Right lobe of liver (tissue), 6 donors: Measurements from ENCODE around the gene ANKLE1. TPM values are rescaled to one million over a fixed set of nuclear protein-coding genes. Genes with fewer than 3 reads are reported as not detected.

Source experiments
- ATAC-seq, 4 donors: fragments of 200-7000 bp; cut with Tn5 transposase; one replicate each; pipeline ENCODE4 v1.9.1; 2020; ENCODE audit warnings: mild to moderate bottlenecking in 4 of 4, moderate library complexity in 4 of 4
- DNase-seq, 3 donors: peaks; one replicate each; pipeline ENCODE4 v3.0.0-alpha.2; 2020
- H3K27ac ChIP-seq, 3 donors: fragments of 200-600 bp; one replicate each; pipeline ENCODE4 v1.8.0; 2022
- H3K27me3 ChIP-seq, 2 donors: fragments of 200-600 bp; one replicate each; pipeline ENCODE4 v1.8.0; 2022
- H3K36me3 ChIP-seq, 4 donors: fragments of 200-600 bp; sonication (generic) in 1 of 4; one replicate each; pipeline versions ENCODE4 v1.5.1 to v1.8.0; 2017 to 2022; ENCODE audit warnings: control low read depth in 1 of 4
- H3K4me1 ChIP-seq, 4 donors: fragments of 200-600 bp; sonication (generic) in 1 of 4; one replicate each; pipeline versions ENCODE4 v1.5.1 to v1.8.0; 2017 to 2022; ENCODE audit warnings: control low read depth in 1 of 4
- H3K4me3 ChIP-seq, 3 donors: fragments of 200-600 bp; one replicate each; pipeline ENCODE4 v1.8.0; 2022
- H3K9me3 ChIP-seq, 4 donors: fragments of 200-600 bp; sonication (generic) in 1 of 4; one replicate each; pipeline versions ENCODE4 v1.5.1 to v1.8.0; 2017 to 2022; ENCODE audit warnings: control low read depth in 1 of 4
- CTCF ChIP-seq, 4 donors: fragments of 200-600 bp in 3 of 4; fragments of 450-650 bp in 1 of 4; IDR thresholded peaks; one replicate each; pipeline versions ENCODE4 v1.5.1 to v1.8.0; 2016 to 2022; ENCODE audit warnings: antibody characterized with exemption in 4 of 4, mild to moderate bottlenecking in 2 of 4
- POLR2A ChIP-seq: fragments of 450-650 bp; IDR thresholded peaks from one replicate; pipeline ENCODE4 v1.6.1; 2017; ENCODE audit warnings: antibody characterized with exemption, mild to moderate bottlenecking
- WGBS: methylation state at CpG from one replicate; pipeline ENCODE4 v1.1.6; 2018; ENCODE audit warnings: low coverage, low lambda C conversion rate; ENCODE audit not compliant: insufficient coverage; ENCODE audit errors: missing lambda C conversion rate; 5-methylcytosine and 5-hydroxymethylcytosine counted together
- intact Hi-C, 2 donors: fragments of 100-400 bp; cut with DNase I; formaldehyde crosslinking; loops; one replicate each; pipeline versions ENCODE4 v1.11.2 to v1.14.1; 2022
- total RNA-seq, 6 experiments: library from RNA; depleted of rRNA in 2 of 6; stranded (reverse); fragments of >200 nt in 2 of 6; fragmentation: NEBNext Ultra II Directional in 3 of 6; extraction: Animal tissue kit (Norgen Biotek cat#: 25700) in 3 of 6; gene quantifications; one replicate each; pipeline versions ENCODE4 v1.1.0 to v1.2.4, GENCODE V29; 2016 to 2023
- donor health status: DM: no; HTN: yes; CAD: no.
- donor health status: DM: no; HTN: no; CAD: no.
- donor health status: DM: no; HTN: no; CAD: no.
- donor health status: DM: no; HTN: yes; CAD: no.
- donor health status: DM: no; HTN: yes; CAD: no.

Gene ANKLE1
- total RNA-seq, 6 experiments from 2014 or later = 0.06 to 0.65 (median 0.37) TPM

- Histone ChIP-seq H3K9me3 (no peaks in the 10 kb centered on the region), H3K36me3 (no peaks in the 10 kb centered on the region), H3K4me1 (peaks cover 0 to 37% (median 18%) of the 10 kb centered on the region in 4 donors), H3K27me3 (no peaks in the 10 kb centered on the region), H3K27ac (no peak overlapping the region), H3K4me3 (no peak overlapping the region)
- DNase-seq (no peak), ATAC-seq (no peak)
- WGBS = 82% methylated on average over 8 of the region's 8 CpGs
- intact Hi-C loops = no loop called here
- TF ChIP-seq CTCF (IDR thresholded peaks at IDR 0.05) (no peak), POLR2A (no peak)
These were observed 26.2 kb downstream of the ANKLE1 start for GRCh38 chr19:17307876-17308377.

GRCh38 chr19:17309198-17309964 is 27.7 kb downstream of the ANKLE1 start, which contains the start of gene DDA1:
Gene DDA1 (plus strand): TSS chr19:17309563. CDS start chr19:17309655, 92 bp downstream.
- Histone ChIP-seq H3K9me3 (no peaks in the 10 kb centered on the region), H3K36me3 (peaks cover 0 to 8% (median 6%) of the 10 kb centered on the region in 4 donors), H3K4me3 (peak within 1 kb of the TSS; percentile 73 to 84 (median 83)), H3K4me1 (peaks cover 0 to 27% (median 12%) of the 10 kb centered on the region in 4 donors), H3K27ac (peak within 1 kb of the TSS in 2 of 3 donors; percentile 38 to 42), H3K27me3 (no peaks in the 10 kb centered on the region)
- intact Hi-C loops = no loop called here
- WGBS = under 1% methylated on average over 27 of the region's 46 CpGs
- DNase-seq = peak; percentile 99 to 100 (median 99)
- peak; percentile 77 to 87 (median 80) for ATAC-seq
- TF ChIP-seq POLR2A = peak; percentile 69
- TF ChIP-seq CTCF (IDR thresholded peaks at IDR 0.05) = no peak

- Histone ChIP-seq H3K4me3 (peak overlapping the region; percentile 73 to 84 (median 83)), H3K4me1 (peaks cover 0 to 20% (median 9%) of the 10 kb centered on the region in 4 donors), H3K36me3 (peaks cover 0 to 13% (median 10%) of the 10 kb centered on the region in 4 donors), H3K27ac (peak overlapping the region in 2 of 3 donors; percentile 38 to 42), H3K27me3 (no peaks in the 10 kb centered on the region), H3K9me3 (no peaks in the 10 kb centered on the region)
- DNase-seq (no peak), ATAC-seq (no peak)
- TF ChIP-seq POLR2A (no peak), CTCF (IDR thresholded peaks at IDR 0.05) (no peak)
- intact Hi-C loops = no loop called here
- WGBS = 0% methylated on average over 17 of the region's 23 CpGs
These were observed 28.3 kb downstream of the ANKLE1 start for GRCh38 chr19:17309965-17310461.

- peak in 1 of 4 donors; percentile 1 for ATAC-seq
- Histone ChIP-seq H3K9me3 (no peaks in the 10 kb centered on the region), H3K36me3 (peaks cover 0 to 23% (median 12%) of the 10 kb centered on the region in 4 donors), H3K4me3 (no peak overlapping the region), H3K27me3 (no peaks in the 10 kb centered on the region), H3K27ac (no peak overlapping the region), H3K4me1 (peaks cover 0 to 16% (median 6%) of the 10 kb centered on the region in 4 donors)
- DNase-seq = no peak
- 67% methylated on average over 9 of the region's 11 CpGs for WGBS
- TF ChIP-seq POLR2A (no peak), CTCF (IDR thresholded peaks at IDR 0.05) (no peak)
- intact Hi-C loops = no loop called here
These were observed 29.9 kb downstream of the ANKLE1 start for GRCh38 chr19:17311455-17312188.
